Measurements from ENCODE around the gene EEF1B2. TPM values are rescaled to one million over a fixed set of nuclear protein-coding genes. Genes with fewer than 3 reads are reported as not detected.

Gene EEF1B2
- 949 TPM for polyA plus RNA-seq (2013, experiment 1 of 2)
- polyA plus RNA-seq (2013, experiment 2 of 2): 958 TPM

- Histone ChIP-seq H3K79me2 (ENCODE audit: control insufficient read depth, insufficient read depth, low read length) (peaks cover 49% of the 10 kb centered on the region), H3K4ac (ENCODE audit: low read depth, low read length) (peak within 1 kb of the TSS; percentile 95), H4K5ac (ENCODE audit: low read length) (no peak within 1 kb of the TSS), H4K8ac (ENCODE audit: low read depth, low read length) (peak within 1 kb of the TSS; percentile 93), H3K4me2 (ENCODE audit: low read length) (peak within 1 kb of the TSS; percentile 88), H3K9ac (ENCODE audit: low read length) (peak within 1 kb of the TSS; percentile 100), H3K79me1 (ENCODE audit: low read length) (peaks cover 4% of the 10 kb centered on the region), H3K56ac (ENCODE audit: low read length) (peak within 1 kb of the TSS; percentile 100), H2BK120ac (ENCODE audit: low read depth, low read length) (no peak within 1 kb of the TSS), H3K4me1 (ENCODE audit: control insufficient read depth, low read depth, low read length) (peaks cover 3% of the 10 kb centered on the region), H3K27me3 (ENCODE audit: insufficient read depth, low read length, poor library complexity) (no peaks in the 10 kb centered on the region), H2BK15ac (replicated peaks; ENCODE audit: low read depth) (no peak within 1 kb of the TSS), H3K18ac (ENCODE audit: low read length) (peak within 1 kb of the TSS; percentile 97), H3K27ac (ENCODE audit: low read depth, low read length) (peak within 1 kb of the TSS; percentile 98), H3K4me3 (ENCODE audit: low read length) (peak within 1 kb of the TSS; percentile 100), H2BK5ac (ENCODE audit: low read length) (peak within 1 kb of the TSS; percentile 62), H3K36me3 (ENCODE audit: control insufficient read depth, insufficient read depth, low read length) (peaks cover 9% of the 10 kb centered on the region), H2AK5ac (ENCODE audit: low read length) (peak within 1 kb of the TSS; percentile 91), H3K23ac (ENCODE audit: low read length) (peak within 1 kb of the TSS; percentile 67)
- WGBS (ENCODE audit: extremely low coverage, insufficient coverage, low lambda C conversion rate): no CpG with 5 or more reads among the region's 64 CpGs
- DNase-seq: peak; percentile 99
Measured at GRCh38 chr2:206159346-206160124, at the start of gene EEF1B2, which contains the start of gene NDUFS1. Gene EEF1B2 (plus strand): TSS chr2:206159895. CDS start chr2:206159980, 85 bp downstream. Gene NDUFS1 (minus strand): TSS chr2:206159444. CDS start chr2:206153678, 5,766 bp downstream.

DNA sequence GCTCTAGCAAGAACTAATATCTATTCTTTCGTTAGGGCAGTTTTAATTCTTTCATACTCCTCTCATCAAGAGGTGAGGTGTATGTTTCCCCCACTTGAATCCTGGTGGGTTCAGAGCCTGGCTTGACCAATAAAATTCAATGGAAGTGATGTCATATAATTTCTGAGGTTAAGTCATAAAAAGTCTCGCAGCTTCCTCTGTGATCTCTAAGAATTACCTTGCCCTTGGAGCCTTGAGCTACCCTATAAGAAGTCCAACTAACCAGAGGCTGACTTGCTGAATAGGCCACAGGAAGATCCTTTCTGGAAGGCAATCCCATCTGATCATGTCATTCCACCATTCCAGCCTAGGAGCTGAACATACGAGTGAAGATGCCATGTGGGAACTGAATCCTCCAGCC lies 47.6 kb upstream of the EEF1B2 start:
- Histone ChIP-seq H3K79me1 (ENCODE audit: low read length) (no peaks in the 10 kb centered on the region), H3K27ac (ENCODE audit: low read depth, low read length) (no peak overlapping the region), H2AK5ac (ENCODE audit: low read length) (no peak overlapping the region), H4K5ac (ENCODE audit: low read length) (no peak overlapping the region), H3K79me2 (ENCODE audit: control insufficient read depth, insufficient read depth, low read length) (no peaks in the 10 kb centered on the region), H3K4me2 (ENCODE audit: low read length) (no peak overlapping the region), H3K4me1 (ENCODE audit: control insufficient read depth, low read depth, low read length) (no peaks in the 10 kb centered on the region), H3K4ac (ENCODE audit: low read depth, low read length) (no peak overlapping the region), H2BK5ac (ENCODE audit: low read length) (no peak overlapping the region), H3K27me3 (ENCODE audit: insufficient read depth, low read length, poor library complexity) (no peaks in the 10 kb centered on the region), H3K36me3 (ENCODE audit: control insufficient read depth, insufficient read depth, low read length) (no peaks in the 10 kb centered on the region), H3K4me3 (ENCODE audit: low read length) (no peak overlapping the region), H3K18ac (ENCODE audit: low read length) (no peak overlapping the region), H4K8ac (ENCODE audit: low read depth, low read length) (no peak overlapping the region), H3K56ac (ENCODE audit: low read length) (no peak overlapping the region), H2BK15ac (replicated peaks; ENCODE audit: low read depth) (no peak overlapping the region), H2BK120ac (ENCODE audit: low read depth, low read length) (no peak overlapping the region), H3K9ac (ENCODE audit: low read length) (no peak overlapping the region), H3K23ac (ENCODE audit: low read length) (no peak overlapping the region)
- no CpG with 5 or more reads among the region's 3 CpGs for WGBS (ENCODE audit: extremely low coverage, insufficient coverage, low lambda C conversion rate)
- no peak for DNase-seq

DNA sequence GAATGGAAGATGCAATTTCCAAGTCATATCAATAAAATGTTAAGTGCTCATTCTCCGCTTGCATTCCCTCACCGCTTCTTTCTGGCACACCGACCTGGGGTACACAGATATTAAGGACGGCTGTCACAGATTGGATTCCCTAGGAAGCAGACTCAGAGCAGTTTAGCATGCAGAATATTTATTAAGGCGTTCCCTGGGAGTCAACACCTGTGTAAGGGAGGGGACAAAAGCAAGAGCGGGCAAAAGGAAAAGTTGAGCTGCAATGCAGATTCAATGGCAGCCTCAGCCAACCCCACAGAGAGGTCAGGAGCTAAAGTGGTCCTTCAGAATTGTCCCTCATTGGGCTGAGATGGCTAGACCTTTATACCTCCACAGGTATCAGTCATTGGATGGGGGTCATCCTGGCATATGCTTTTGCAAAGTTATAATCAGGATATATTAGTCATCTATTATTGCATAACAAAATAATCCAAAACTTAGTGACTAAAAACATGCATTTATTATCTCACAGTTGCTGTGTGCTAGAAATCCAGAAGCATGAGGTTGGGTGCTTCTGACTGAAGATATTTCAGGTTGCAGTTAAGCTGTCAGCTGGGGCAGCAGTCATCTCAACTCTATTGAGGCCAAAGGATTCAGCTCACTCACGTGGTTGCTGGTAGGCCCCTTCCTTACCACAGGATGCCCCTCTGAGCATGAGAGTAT lies 46.7 kb upstream of the EEF1B2 start:
- Histone ChIP-seq H2BK15ac (replicated peaks; ENCODE audit: low read depth) (no peak overlapping the region), H2BK5ac (ENCODE audit: low read length) (no peak overlapping the region), H3K4me2 (ENCODE audit: low read length) (no peak overlapping the region), H3K36me3 (ENCODE audit: control insufficient read depth, insufficient read depth, low read length) (no peaks in the 10 kb centered on the region), H2BK120ac (ENCODE audit: low read depth, low read length) (no peak overlapping the region), H3K27ac (ENCODE audit: low read depth, low read length) (no peak overlapping the region), H3K27me3 (ENCODE audit: insufficient read depth, low read length, poor library complexity) (no peaks in the 10 kb centered on the region), H3K18ac (ENCODE audit: low read length) (no peak overlapping the region), H3K79me2 (ENCODE audit: control insufficient read depth, insufficient read depth, low read length) (no peaks in the 10 kb centered on the region), H3K4ac (ENCODE audit: low read depth, low read length) (no peak overlapping the region), H3K79me1 (ENCODE audit: low read length) (no peaks in the 10 kb centered on the region), H3K56ac (ENCODE audit: low read length) (no peak overlapping the region), H2AK5ac (ENCODE audit: low read length) (no peak overlapping the region), H3K4me1 (ENCODE audit: control insufficient read depth, low read depth, low read length) (no peaks in the 10 kb centered on the region), H3K4me3 (ENCODE audit: low read length) (no peak overlapping the region), H3K9ac (ENCODE audit: low read length) (no peak overlapping the region), H4K5ac (ENCODE audit: low read length) (no peak overlapping the region), H4K8ac (ENCODE audit: low read depth, low read length) (no peak overlapping the region), H3K23ac (ENCODE audit: low read length) (no peak overlapping the region)
- DNase-seq: no peak
- WGBS (ENCODE audit: extremely low coverage, insufficient coverage, low lambda C conversion rate): no CpG with 5 or more reads among the region's 7 CpGs

- H3K79me1 ChIP-seq (ENCODE audit: low read length): no peaks in the 10 kb centered on the region
- H3K9ac ChIP-seq (ENCODE audit: low read length): no peak overlapping the region
- H2BK120ac ChIP-seq (ENCODE audit: low read depth, low read length): no peak overlapping the region
- no peaks in the 10 kb centered on the region for H3K4me1 ChIP-seq (ENCODE audit: control insufficient read depth, low read depth, low read length)
- no CpG with 5 or more reads among the region's 3 CpGs for WGBS (ENCODE audit: extremely low coverage, insufficient coverage, low lambda C conversion rate)
- no peak overlapping the region for H3K56ac ChIP-seq (ENCODE audit: low read length)
- H3K18ac ChIP-seq (ENCODE audit: low read length): no peak overlapping the region
- no peaks in the 10 kb centered on the region for H3K79me2 ChIP-seq (ENCODE audit: control insufficient read depth, insufficient read depth, low read length)
- no peak overlapping the region for H3K4me3 ChIP-seq (ENCODE audit: low read length)
- no peaks in the 10 kb centered on the region for H3K27me3 ChIP-seq (ENCODE audit: insufficient read depth, low read length, poor library complexity)
- no peak overlapping the region for H2BK5ac ChIP-seq (ENCODE audit: low read length)
- no peak for DNase-seq
- no peak overlapping the region for H2BK15ac ChIP-seq (replicated peaks; ENCODE audit: low read depth)
- H3K23ac ChIP-seq (ENCODE audit: low read length): no peak overlapping the region
- no peak overlapping the region for H3K27ac ChIP-seq (ENCODE audit: low read depth, low read length)
- H4K5ac ChIP-seq (ENCODE audit: low read length): no peak overlapping the region
- H4K8ac ChIP-seq (ENCODE audit: low read depth, low read length): no peak overlapping the region
- H2AK5ac ChIP-seq (ENCODE audit: low read length): no peak overlapping the region
- no peak overlapping the region for H3K4ac ChIP-seq (ENCODE audit: low read depth, low read length)
- no peak overlapping the region for H3K4me2 ChIP-seq (ENCODE audit: low read length)
- H3K36me3 ChIP-seq (ENCODE audit: control insufficient read depth, insufficient read depth, low read length): no peaks in the 10 kb centered on the region
Measured at GRCh38 chr2:206115026-206115578, 44.6 kb upstream of the EEF1B2 start.

- Histone ChIP-seq H2BK5ac (ENCODE audit: low read length) (no peak overlapping the region), H3K18ac (ENCODE audit: low read length) (no peak overlapping the region), H2BK120ac (ENCODE audit: low read depth, low read length) (no peak overlapping the region), H3K79me2 (ENCODE audit: control insufficient read depth, insufficient read depth, low read length) (no peaks in the 10 kb centered on the region), H3K79me1 (ENCODE audit: low read length) (no peaks in the 10 kb centered on the region), H3K27me3 (ENCODE audit: insufficient read depth, low read length, poor library complexity) (no peaks in the 10 kb centered on the region), H3K4me1 (ENCODE audit: control insufficient read depth, low read depth, low read length) (no peaks in the 10 kb centered on the region), H3K56ac (ENCODE audit: low read length) (no peak overlapping the region), H3K36me3 (ENCODE audit: control insufficient read depth, insufficient read depth, low read length) (no peaks in the 10 kb centered on the region), H2AK5ac (ENCODE audit: low read length) (no peak overlapping the region), H3K9ac (ENCODE audit: low read length) (no peak overlapping the region), H2BK15ac (replicated peaks; ENCODE audit: low read depth) (no peak overlapping the region), H3K27ac (ENCODE audit: low read depth, low read length) (no peak overlapping the region), H3K4me3 (ENCODE audit: low read length) (no peak overlapping the region), H4K8ac (ENCODE audit: low read depth, low read length) (no peak overlapping the region), H4K5ac (ENCODE audit: low read length) (no peak overlapping the region), H3K23ac (ENCODE audit: low read length) (no peak overlapping the region), H3K4me2 (ENCODE audit: low read length) (no peak overlapping the region), H3K4ac (ENCODE audit: low read depth, low read length) (no peak overlapping the region)
- WGBS (ENCODE audit: extremely low coverage, insufficient coverage, low lambda C conversion rate): no CpG with 5 or more reads among the region's 21 CpGs
- no peak for DNase-seq
Measured at GRCh38 chr2:206116278-206116677, 43.4 kb upstream of the EEF1B2 start.

Data from mesendoderm (in vitro differentiated cells).